ENCODE results near the gene GEMIN8.

The GEMIN8 gene

GRCh38 chrX:14029425-14030173 is at the start of gene GEMIN8:
Gene GEMIN8, minus strand, starts transcription at chrX:14029892. Its CDS starts 8,414 bp downstream, at chrX:14021478.
- DNase-seq: peak; percentile 87

GRCh38 chrX:14076639-14077038 is 46.9 kb upstream of the GEMIN8 start:
- DNase-seq: no peak

GRCh38 chrX:14073556-14073955 is 43.9 kb upstream of the GEMIN8 start:
- no peak for DNase-seq

- no peak for DNase-seq
Measured at GRCh38 chrX:14073071-14073470, 43.4 kb upstream of the GEMIN8 start.

GRCh38 chrX:14065800-14066199 is 36.1 kb upstream of the GEMIN8 start:
- DNase-seq: no peak

GRCh38 chrX:14064626-14065432 is 35.1 kb upstream of the GEMIN8 start:
- DNase-seq: no peak

GRCh38 chrX:14062524-14062923 is 32.8 kb upstream of the GEMIN8 start:
- no peak for DNase-seq

GRCh38 chrX:14056206-14056605 is 26.5 kb upstream of the GEMIN8 start:
- no peak for DNase-seq

- peak; percentile 4 for DNase-seq
Measured at GRCh38 chrX:14051416-14051815, 21.7 kb upstream of the GEMIN8 start.

- DNase-seq: no peak
Measured at GRCh38 chrX:14050709-14051108, 21.0 kb upstream of the GEMIN8 start.

GRCh38 chrX:14043209-14043608 is 13.5 kb upstream of the GEMIN8 start:
- DNase-seq: no peak

- DNase-seq: peak; percentile 11
Measured at GRCh38 chrX:14039344-14039743, 9.7 kb upstream of the GEMIN8 start.

GRCh38 chrX:14038375-14039085 is 8.8 kb upstream of the GEMIN8 start:
- no peak for DNase-seq

GRCh38 chrX:14032406-14032805 is 2.7 kb upstream of the GEMIN8 start:
- peak; percentile 48 for DNase-seq

GRCh38 chrX:14030174-14030530 is 460 bp upstream of the GEMIN8 start:
- no peak for DNase-seq

GRCh38 chrX:14029039-14029424 is 660 bp downstream of the GEMIN8 start:
- DNase-seq: no peak

- no peak for DNase-seq
Measured at GRCh38 chrX:14028473-14028872, 1.2 kb downstream of the GEMIN8 start.

- no peak for DNase-seq
Measured at GRCh38 chrX:14027511-14028019, 2.1 kb downstream of the GEMIN8 start.

- no peak for DNase-seq
Measured at GRCh38 chrX:14027036-14027435, 2.7 kb downstream of the GEMIN8 start.

GRCh38 chrX:14026121-14026520 is 3.6 kb downstream of the GEMIN8 start:
- no peak for DNase-seq

GRCh38 chrX:14022019-14022418 is 7.7 kb downstream of the GEMIN8 start:
- DNase-seq: no peak

- DNase-seq: no peak
Measured at GRCh38 chrX:14017399-14017798, 12.3 kb downstream of the GEMIN8 start.

- no peak for DNase-seq
Measured at GRCh38 chrX:14015941-14016340, 13.8 kb downstream of the GEMIN8 start.

GRCh38 chrX:14015294-14015693 is 14.4 kb downstream of the GEMIN8 start:
- DNase-seq: no peak

All from NCI-H2171 (cell line).